Adrenal gland (tissue), 12 donors: ENCODE measurements around the gene BCAR1. TPM values are rescaled to one million over a fixed set of nuclear protein-coding genes. Genes with fewer than 3 reads are reported as not detected.

Source experiments
- DNase-seq, 7 donors: peaks; one replicate each; pipeline ENCODE4 v3.0.0-alpha.2; 2019 to 2020
- H3K27ac ChIP-seq, 5 donors: fragments of 200-600 bp; sonication (generic) in 4 of 5; 1 replicate in 3 of 5; 2 replicates in 2 of 5; pipeline versions ENCODE4 v1.5.1 to v1.8.0; 2016 to 2020; ENCODE audit warnings: mild to moderate bottlenecking in 1 of 5
- H3K27me3 ChIP-seq: fragments of 200-600 bp; 2 replicates; pipeline ENCODE4 v1.8.0; 2021
- H3K36me3 ChIP-seq, 2 donors: fragments of 200-600 bp; replicated peaks in 1 of 2; 1 replicate in 1 of 2; 2 replicates in 1 of 2; pipeline versions ENCODE4 v1.5.1 to v1.8.0; 2018 to 2022
- H3K4me1 ChIP-seq, 2 donors: fragments of 200-600 bp; replicated peaks in 1 of 2; 1 replicate in 1 of 2; 2 replicates in 1 of 2; pipeline versions ENCODE4 v1.5.1 to v1.8.0; 2018 to 2021
- H3K4me3 ChIP-seq, 4 donors: fragments of 200-600 bp; sonication (generic) in 3 of 4; one replicate each; pipeline ENCODE4 v1.5.1; 2016 to 2018
- H3K9me3 ChIP-seq, 3 donors: fragments of 200-600 bp; sonication (generic) in 1 of 3; replicated peaks in 1 of 3; 1 replicate in 2 of 3; 2 replicates in 1 of 3; pipeline versions ENCODE4 v1.5.1 to v1.8.0; 2016 to 2021
- POLR2A ChIP-seq, 2 donors: fragments of 450-650 bp; IDR thresholded peaks; one replicate each; pipeline ENCODE4 v1.6.1; 2017; ENCODE audit warnings: antibody characterized with exemption in 2 of 2, mild to moderate bottlenecking in 2 of 2, moderate library complexity in 1 of 2
- WGBS, 4 donors: extraction: QIAGEN DNeasy Blood & Tissue Kit in 2 of 4; methylation state at CpG; one replicate each; pipeline versions ENCODE4 v1.1.5 to v1.1.7; 2013 to 2017; 5-methylcytosine and 5-hydroxymethylcytosine counted together
- intact Hi-C, 2 donors: fragments of 100-400 bp; cut with DNase I; formaldehyde crosslinking; loops; one replicate each; pipeline versions ENCODE4 v1.14.1 to v1.15.0; 2022 to 2023
- polyA plus RNA-seq, 3 donors: library from polyadenylated mRNA; stranded (reverse); fragments of 200-250 nt in 2 of 3; fragments of 350-450 nt in 1 of 3; fragmentation: Illumina TruSeq in 1 of 3; extraction: RNeasy Lipid Tissue Mini Kit (QIAGEN cat#74804) in 1 of 3; gene quantifications; one replicate each; pipeline ENCODE4 v1.2.3, GENCODE V29; 2013 to 2014
- total RNA-seq, 9 donors: library from RNA; depleted of rRNA in 4 of 9; stranded (reverse); fragments of >200 nt in 4 of 9; fragments of 120-200 nt in 1 of 9; fragmentation: NEBNext Ultra II Directional in 1 of 9; extraction: Animal tissue kit (Norgen Biotek cat#: 25700) in 1 of 9; gene quantifications; one replicate each; pipeline versions ENCODE4 v1.1.0 to v1.2.4, GENCODE V29; 2013 to 2023
- TF ChIP-seq, protein P1 (sequence below), 6 experiments: fragments of 450-650 bp in 4 of 6; fragments of 200-600 bp in 2 of 6; sonication (generic) in 1 of 6; IDR thresholded peaks; 1 replicate in 5 of 6; 2 replicates in 1 of 6; pipeline versions ENCODE4 v1.5.1 to v1.8.0; 2016 to 2021; ENCODE audit warnings: antibody characterized with exemption in 6 of 6, mild to moderate bottlenecking in 2 of 6, moderate library complexity in 1 of 6
- donor health status: healthy with polysubstance abuse.
- donor health status: Bipolar disorder and iron deficiency.
- donor health status: DM: yes; HTN: yes; CAD: no.
- donor health status: DM: no; HTN: no; CAD: no.
- donor health status: DM: no; HTN: no; CAD: no.
- donor health status: DM: yes; HTN: yes; CAD: no.

Gene BCAR1
- total and polyA plus RNA-seq, 12 donors, result 10.2 to 87.7 (median 63.8) TPM

- DNase-seq, result no peak
- no peaks in the 10 kb centered on the region for H3K9me3 ChIP-seq
- H3K36me3 ChIP-seq, result no peaks in the 10 kb centered on the region
- TF ChIP-seq, protein P1, sequence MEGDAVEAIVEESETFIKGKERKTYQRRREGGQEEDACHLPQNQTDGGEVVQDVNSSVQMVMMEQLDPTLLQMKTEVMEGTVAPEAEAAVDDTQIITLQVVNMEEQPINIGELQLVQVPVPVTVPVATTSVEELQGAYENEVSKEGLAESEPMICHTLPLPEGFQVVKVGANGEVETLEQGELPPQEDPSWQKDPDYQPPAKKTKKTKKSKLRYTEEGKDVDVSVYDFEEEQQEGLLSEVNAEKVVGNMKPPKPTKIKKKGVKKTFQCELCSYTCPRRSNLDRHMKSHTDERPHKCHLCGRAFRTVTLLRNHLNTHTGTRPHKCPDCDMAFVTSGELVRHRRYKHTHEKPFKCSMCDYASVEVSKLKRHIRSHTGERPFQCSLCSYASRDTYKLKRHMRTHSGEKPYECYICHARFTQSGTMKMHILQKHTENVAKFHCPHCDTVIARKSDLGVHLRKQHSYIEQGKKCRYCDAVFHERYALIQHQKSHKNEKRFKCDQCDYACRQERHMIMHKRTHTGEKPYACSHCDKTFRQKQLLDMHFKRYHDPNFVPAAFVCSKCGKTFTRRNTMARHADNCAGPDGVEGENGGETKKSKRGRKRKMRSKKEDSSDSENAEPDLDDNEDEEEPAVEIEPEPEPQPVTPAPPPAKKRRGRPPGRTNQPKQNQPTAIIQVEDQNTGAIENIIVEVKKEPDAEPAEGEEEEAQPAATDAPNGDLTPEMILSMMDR (IDR thresholded peaks at IDR 0.05), result no peak
- TF ChIP-seq POLR2A (IDR thresholded peaks at IDR 0.05), result no peak
- H3K27ac ChIP-seq, result peak overlapping the region in 3 of 5 donors; percentile 87 to 97 (median 91)
- WGBS, 4 donors, result 70 to 100% (median 84%) methylated on average over 1 to 3 of the region's 3 CpGs
- peaks cover 40 to 74% of the 10 kb centered on the region in 2 donors for H3K4me1 ChIP-seq
- no peaks in the 10 kb centered on the region for H3K27me3 ChIP-seq
- H3K4me3 ChIP-seq, result no peak overlapping the region
- intact Hi-C loops, result no loop called here
Measured at GRCh38 chr16:75261590-75262078, 10.2 kb upstream of the BCAR1 start.

DNA sequence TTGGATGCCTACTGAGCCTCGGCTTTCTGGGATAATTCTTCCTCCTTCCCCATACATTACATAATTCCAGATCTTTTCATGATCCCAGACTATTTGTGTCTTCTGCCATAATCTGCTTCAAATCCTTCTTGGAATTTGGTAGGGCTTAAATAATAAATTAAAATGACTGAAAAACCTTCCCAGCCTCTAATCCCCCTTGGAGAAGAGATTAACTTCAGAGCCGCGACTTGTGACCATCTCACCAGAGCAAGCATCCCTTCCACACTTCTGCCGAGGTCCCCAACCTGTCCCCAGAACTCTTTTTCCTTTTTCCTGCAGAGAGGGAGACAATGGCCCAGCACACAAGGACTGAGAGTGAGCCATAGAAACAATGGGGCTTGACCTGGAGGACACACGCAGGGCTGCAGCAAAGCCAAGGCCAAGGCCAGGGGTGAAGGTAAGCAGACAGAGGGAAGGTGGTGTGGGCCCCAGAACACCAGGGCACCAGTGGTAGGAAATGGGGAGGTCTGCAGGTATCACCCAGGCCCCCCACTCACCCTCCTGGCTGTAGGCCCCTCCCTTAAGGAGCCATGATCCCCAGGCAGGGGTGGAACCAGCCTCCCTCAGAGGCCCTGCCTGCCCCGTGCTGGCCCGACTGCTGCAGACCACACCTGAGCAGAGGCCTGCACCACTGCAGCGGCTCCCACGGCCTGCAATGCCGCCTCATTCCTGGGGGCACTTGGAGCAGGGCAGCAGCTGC is 9.6 kb upstream of the BCAR1 start:
- H3K27me3 ChIP-seq, result no peaks in the 10 kb centered on the region
- no peak overlapping the region for H3K4me3 ChIP-seq
- H3K27ac ChIP-seq, result peak overlapping the region in 2 of 5 donors; percentile 13 to 49
- DNase-seq, result no peak
- H3K9me3 ChIP-seq, result no peaks in the 10 kb centered on the region
- peaks cover 47 to 75% of the 10 kb centered on the region in 2 donors for H3K4me1 ChIP-seq
- intact Hi-C loops, result no loop called here
- 72 to 87% (median 78%) methylated on average over 8 to 10 of the region's 10 CpGs for WGBS, 4 donors
- TF ChIP-seq, protein P1 (IDR thresholded peaks at IDR 0.05), result no peak
- no peak for TF ChIP-seq POLR2A (IDR thresholded peaks at IDR 0.05)
- H3K36me3 ChIP-seq, result no peaks in the 10 kb centered on the region

- Histone ChIP-seq H3K4me1 (peaks cover 48 to 83% of the 10 kb centered on the region in 2 donors), H3K36me3 (no peaks in the 10 kb centered on the region), H3K27me3 (no peaks in the 10 kb centered on the region), H3K27ac (no peak overlapping the region), H3K4me3 (no peak overlapping the region), H3K9me3 (no peaks in the 10 kb centered on the region)
- 76 to 88% (median 79%) methylated on average over 3 to 6 of the region's 6 CpGs for WGBS, 4 donors
- DNase-seq, result peak in 1 of 7 donors; percentile 22
- no peak for TF ChIP-seq POLR2A (IDR thresholded peaks at IDR 0.05)
- TF ChIP-seq, protein P1 (IDR thresholded peaks at IDR 0.05), result no peak
- intact Hi-C loops, result no loop called here
Measured at GRCh38 chr16:75258807-75259141, 7.3 kb upstream of the BCAR1 start.

DNA sequence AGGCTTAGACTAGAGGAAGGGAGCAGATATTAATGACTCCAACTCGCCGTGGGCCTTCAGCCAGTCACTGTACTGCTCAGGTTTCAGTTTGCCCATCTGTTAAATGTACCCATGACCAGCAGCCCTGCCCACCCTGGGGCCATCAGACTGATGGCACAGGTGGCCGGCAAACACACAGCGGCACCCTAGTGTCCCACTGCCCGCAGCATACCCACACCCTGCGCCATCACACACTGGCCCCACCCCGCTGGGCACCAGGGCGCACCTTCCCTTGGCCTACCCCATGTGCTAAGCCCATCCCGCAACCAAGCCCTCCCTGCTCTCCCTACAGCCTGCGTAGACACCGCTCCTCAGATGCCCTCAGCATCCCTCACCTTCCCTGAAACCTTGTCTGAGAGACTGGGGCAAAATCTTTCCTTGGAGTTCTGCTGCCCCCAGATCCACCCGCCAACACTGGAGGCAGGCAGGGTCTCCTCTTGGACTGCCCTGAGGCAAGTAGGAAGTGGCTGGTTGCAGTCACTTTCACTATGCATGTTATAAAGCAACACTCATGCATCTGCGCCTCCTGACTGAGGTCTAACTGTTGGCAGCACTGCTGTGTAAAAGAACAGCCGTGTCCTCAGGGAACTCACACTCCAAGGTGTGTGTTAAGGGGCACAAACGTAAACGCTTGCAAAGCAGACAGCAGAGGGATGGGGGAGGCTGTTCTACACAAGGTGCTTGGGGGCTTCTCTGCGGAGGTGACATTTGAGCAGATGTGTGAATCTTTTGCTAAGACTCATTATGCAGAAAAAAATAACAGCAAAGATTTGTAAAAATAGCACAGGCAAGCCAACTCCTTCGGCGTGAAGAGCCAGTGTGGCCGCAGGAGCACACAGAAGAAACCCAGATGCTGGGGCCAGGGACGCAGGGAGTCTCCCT is 6.7 kb upstream of the BCAR1 start:
- H3K36me3 ChIP-seq, result no peaks in the 10 kb centered on the region
- TF ChIP-seq, protein P1 (IDR thresholded peaks at IDR 0.05), result no peak
- no peak for TF ChIP-seq POLR2A (IDR thresholded peaks at IDR 0.05)
- intact Hi-C loops, result no loop called here
- 80 to 89% (median 81%) methylated on average over 18 to 21 of the region's 21 CpGs for WGBS, 4 donors
- H3K4me1 ChIP-seq, result peaks cover 48 to 83% of the 10 kb centered on the region in 2 donors
- H3K27ac ChIP-seq, result peak overlapping the region in 2 of 5 donors; percentile 22 to 94
- no peaks in the 10 kb centered on the region for H3K9me3 ChIP-seq
- DNase-seq, result no peak
- no peak overlapping the region for H3K4me3 ChIP-seq
- H3K27me3 ChIP-seq, result no peaks in the 10 kb centered on the region
